Ectodermal cell (in vitro differentiated cells): ENCODE measurements around the gene MAX. TPM values are rescaled to one million over a fixed set of nuclear protein-coding genes. Genes with fewer than 3 reads are reported as not detected.

ENCODE experiments used
- H3K27ac ChIP-seq: 2 replicates; pipeline ENCODE4 v1.7.0; 2013; ENCODE audit warnings: mild to moderate bottlenecking, low read depth, low read length; ENCODE audit not compliant: insufficient read depth, poor library complexity, severe bottlenecking
- H3K27me3 ChIP-seq: 2 replicates; pipeline ENCODE4 v1.7.0; 2013; ENCODE audit warnings: mild to moderate bottlenecking, low read length; ENCODE audit not compliant: insufficient read depth, control insufficient read depth, poor library complexity, severe bottlenecking
- H3K36me3 ChIP-seq: one replicate; pipeline ENCODE4 v1.7.0; 2013; ENCODE audit warnings: low read length; ENCODE audit not compliant: control insufficient read depth, insufficient read depth
- H3K4me1 ChIP-seq: one replicate; pipeline ENCODE4 v1.7.0; 2013; ENCODE audit warnings: low read length; ENCODE audit not compliant: control insufficient read depth, insufficient read depth
- H3K4me3 ChIP-seq: 2 replicates; pipeline ENCODE4 v1.7.0; 2013; ENCODE audit warnings: low read depth, low read length, control low read depth; ENCODE audit not compliant: insufficient read depth
- H3K9me3 ChIP-seq: 2 replicates; pipeline ENCODE4 v1.7.0; 2013; ENCODE audit warnings: mild to moderate bottlenecking, low read length, moderate library complexity; ENCODE audit not compliant: control insufficient read depth
- WGBS, 2 experiments: methylation state at CpG; one replicate each; pipeline ENCODE4 v1.1.7; 2013; ENCODE audit warnings: missing lambda C conversion rate in 2 of 2; 5-methylcytosine and 5-hydroxymethylcytosine counted together
- polyA plus RNA-seq, 4 experiments: library from polyadenylated mRNA; stranded (reverse); fragments of 50-300 nt; gene quantifications; one replicate each; pipeline ENCODE4 v1.2.3, GENCODE V29; 2013

Gene MAX, protein sequence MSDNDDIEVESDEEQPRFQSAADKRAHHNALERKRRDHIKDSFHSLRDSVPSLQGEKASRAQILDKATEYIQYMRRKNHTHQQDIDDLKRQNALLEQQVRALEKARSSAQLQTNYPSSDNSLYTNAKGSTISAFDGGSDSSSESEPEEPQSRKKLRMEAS
- 43.3 TPM for polyA plus RNA-seq (2013, experiment 1 of 4)
- polyA plus RNA-seq (2013, experiment 2 of 4): 43.1 TPM
- polyA plus RNA-seq (2013, experiment 3 of 4): 29.0 TPM
- 36.4 TPM for polyA plus RNA-seq (2013, experiment 4 of 4)

DNA sequence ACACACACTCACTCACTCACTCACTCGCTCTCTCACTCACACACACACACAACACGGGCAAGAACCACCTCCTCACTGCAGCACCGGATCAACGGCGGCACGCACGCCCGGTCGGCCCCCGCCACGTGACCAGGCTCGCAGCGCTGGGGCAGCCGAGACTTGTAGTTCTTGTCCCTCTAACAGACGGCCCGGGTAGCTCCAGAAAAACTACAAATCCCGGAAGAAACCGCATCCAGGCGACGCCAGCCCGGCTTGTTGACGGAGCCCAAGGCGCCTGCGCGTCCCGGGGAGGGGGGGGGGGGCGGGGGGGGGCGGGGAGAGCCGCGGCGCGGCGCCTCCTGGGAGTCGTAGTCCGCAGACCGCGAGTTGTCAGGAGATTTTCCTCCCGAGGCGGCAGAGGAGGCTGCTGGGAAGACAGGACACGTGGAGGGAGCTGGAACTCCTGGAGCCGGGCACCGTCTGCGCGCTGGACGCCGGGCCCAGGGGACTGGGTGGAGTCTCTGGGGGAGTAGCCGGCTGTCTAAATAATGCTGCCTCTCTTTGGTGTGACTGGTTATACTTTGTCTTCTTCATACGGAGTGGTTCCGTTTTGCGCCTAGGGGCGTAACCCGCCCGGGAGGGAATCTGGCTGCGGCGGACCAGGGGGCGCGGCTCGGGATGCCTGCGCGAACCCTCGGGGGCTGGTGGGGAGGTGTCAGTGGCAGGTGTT lies at the start of gene MAX:
TSS of gene MAX (minus strand) at position 77 of the 709 bp plus-strand sequence. CDS start 178 bp downstream, outside the sequence.
- 0% methylated on average over 53 to 59 of the region's 61 CpGs for WGBS, 2 experiments
- H3K9me3 ChIP-seq: no peaks in the 10 kb centered on the region

DNA sequence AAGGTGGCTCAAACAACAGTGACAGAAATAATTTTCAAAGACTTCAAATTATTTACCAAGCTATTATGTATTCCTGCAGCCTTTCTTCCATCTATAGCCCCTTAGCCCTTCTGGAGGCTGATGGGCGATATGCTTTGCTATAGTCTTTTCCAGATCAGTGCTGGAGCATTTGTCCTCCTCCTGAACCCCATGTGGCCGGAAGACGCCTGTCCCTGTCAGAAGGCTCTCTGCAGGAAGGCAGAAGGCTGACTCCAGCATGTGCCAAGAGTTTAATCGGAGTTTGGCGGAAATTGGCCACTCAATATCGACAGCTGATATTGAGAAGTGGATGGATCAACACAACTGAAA lies 49.3 kb upstream of the MAX start:
- H3K27me3 ChIP-seq: no peaks in the 10 kb centered on the region
- H3K9me3 ChIP-seq: no peaks in the 10 kb centered on the region
- no peak overlapping the region for H3K4me3 ChIP-seq
- no peaks in the 10 kb centered on the region for H3K36me3 ChIP-seq
- WGBS, 2 experiments: 92 to 93% methylated on average over 6 of the region's 6 CpGs
- no peak overlapping the region for H3K27ac ChIP-seq
- H3K4me1 ChIP-seq: no peaks in the 10 kb centered on the region

More for the DNA sequence above, at the start of gene MAX:
- no peaks in the 10 kb centered on the region for H3K36me3 ChIP-seq
- H3K27ac ChIP-seq: peak within 1 kb of the TSS; percentile 76
- H3K27me3 ChIP-seq: peaks cover 12% of the 10 kb centered on the region
- peak within 1 kb of the TSS; percentile 90 for H3K4me3 ChIP-seq
- H3K4me1 ChIP-seq: peaks cover 3% of the 10 kb centered on the region

DNA sequence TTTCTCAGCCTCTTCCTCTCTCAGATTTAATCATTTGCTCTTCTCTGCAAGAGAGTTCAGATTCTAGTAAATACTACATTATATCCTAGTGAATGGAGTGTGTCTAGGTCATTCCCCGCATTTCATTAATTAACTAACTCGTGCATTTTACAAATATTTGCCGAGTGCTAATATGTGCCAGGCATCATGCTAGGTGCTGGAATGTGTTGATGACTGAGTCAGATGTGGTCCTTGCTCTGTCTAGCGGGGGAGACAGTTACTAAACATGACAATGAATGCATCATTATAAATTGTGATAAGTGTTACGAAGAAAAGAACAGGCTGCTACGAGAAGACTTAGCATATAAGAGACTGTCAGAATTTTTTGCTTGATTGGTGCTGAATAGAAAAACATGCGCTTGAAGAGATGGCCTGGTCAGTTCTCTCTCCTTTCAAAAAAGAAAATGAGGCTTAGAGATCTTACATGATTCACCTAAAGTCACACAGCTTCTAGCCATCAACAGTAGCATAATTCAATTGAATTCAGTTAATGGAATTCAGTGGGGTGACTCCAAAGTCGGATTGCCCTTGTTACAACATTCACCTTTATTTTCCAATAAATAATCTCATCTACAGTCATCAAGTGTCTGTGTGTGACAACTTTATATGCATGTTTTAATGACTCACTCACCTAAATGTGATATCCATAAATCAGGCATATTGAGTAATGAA lies 48.7 kb upstream of the MAX start:
- Histone ChIP-seq H3K4me1 (no peaks in the 10 kb centered on the region), H3K9me3 (no peaks in the 10 kb centered on the region), H3K36me3 (no peaks in the 10 kb centered on the region), H3K4me3 (no peak overlapping the region), H3K27me3 (no peaks in the 10 kb centered on the region), H3K27ac (no peak overlapping the region)
- 88 to 90% methylated on average over 8 of the region's 8 CpGs for WGBS, 2 experiments

DNA sequence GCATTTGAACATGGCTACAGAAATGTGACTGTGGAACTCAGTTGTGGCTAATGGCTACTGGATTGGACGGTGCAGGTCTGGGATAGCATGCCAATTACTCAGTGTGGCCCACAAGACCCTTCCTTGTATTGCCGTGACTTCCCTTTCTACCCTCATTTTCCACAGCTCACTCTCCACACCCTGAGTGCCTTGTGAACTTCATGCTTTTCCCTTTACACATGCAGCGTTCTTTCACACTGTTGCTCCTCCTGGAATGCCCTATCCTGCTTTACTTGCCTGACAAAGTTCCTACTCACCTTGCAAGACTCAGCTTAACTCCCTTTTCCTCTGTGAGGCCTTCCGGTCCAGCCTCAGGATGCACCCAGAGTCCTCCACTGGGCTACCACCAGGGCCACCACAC lies 46.8 kb upstream of the MAX start:
- WGBS, 2 experiments: 91 to 94% methylated on average over 4 of the region's 4 CpGs

DNA sequence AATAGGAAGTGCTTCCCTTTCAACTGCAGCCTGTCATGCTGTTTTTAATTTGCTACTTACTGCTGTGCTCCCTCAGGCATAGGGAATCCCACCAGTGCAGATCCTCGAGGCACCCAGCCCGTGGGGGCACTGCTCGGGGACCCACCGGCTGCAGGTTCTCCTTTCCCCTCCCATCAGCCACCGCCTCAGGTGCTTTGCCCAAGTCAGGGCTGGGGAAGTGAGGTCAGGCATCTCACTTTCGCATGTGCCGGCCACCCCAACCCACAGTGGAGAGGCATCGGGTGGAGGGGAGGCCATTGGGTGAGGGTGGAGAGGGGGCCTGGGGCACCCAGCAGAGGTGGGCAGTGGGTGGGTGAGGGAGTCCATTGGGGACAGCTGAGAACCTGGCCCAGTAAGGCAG lies 41.9 kb upstream of the MAX start:
- peaks cover 8% of the 10 kb centered on the region for H3K4me1 ChIP-seq

More for the DNA sequence above, 46.8 kb upstream of the MAX start:
- Histone ChIP-seq H3K4me3 (no peak overlapping the region), H3K27ac (no peak overlapping the region), H3K9me3 (no peaks in the 10 kb centered on the region), H3K4me1 (no peaks in the 10 kb centered on the region), H3K27me3 (no peaks in the 10 kb centered on the region), H3K36me3 (no peaks in the 10 kb centered on the region)

DNA sequence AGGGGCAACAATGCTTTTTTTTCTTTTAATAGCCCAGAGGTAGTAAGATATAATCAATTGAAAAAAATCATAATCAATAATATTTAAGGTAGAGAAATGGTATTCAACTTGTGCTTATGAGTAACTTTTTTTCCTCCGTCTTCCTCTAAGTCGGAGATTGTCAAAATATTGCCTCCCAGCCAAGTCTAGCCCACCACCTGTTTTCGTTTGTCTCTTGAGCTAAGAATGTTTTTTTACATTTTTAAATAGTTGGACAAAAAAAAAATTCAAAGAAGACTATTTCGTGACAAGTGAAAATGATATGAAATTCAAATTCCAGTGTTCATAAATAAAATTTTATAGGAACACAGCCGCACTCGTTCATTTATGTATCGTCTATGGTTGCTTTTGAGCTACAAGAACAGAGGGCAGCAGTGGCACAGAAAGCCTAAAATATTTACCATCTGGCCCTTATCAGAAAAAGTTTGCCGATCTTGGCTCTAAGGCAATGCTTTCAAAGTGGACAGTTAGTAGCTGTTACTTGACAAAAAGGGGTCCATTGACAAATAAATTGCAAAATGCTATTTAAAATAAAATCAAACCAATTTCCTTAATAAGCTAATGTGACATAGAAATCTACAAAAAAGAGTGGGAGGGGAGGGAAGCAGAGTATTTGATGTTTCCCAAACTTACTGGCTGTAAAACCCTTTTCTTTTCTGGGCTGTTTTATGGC lies 40.8 kb upstream of the MAX start:
- H3K27me3 ChIP-seq: no peaks in the 10 kb centered on the region
- no peaks in the 10 kb centered on the region for H3K36me3 ChIP-seq
- H3K4me1 ChIP-seq: peaks cover 8% of the 10 kb centered on the region
- no peak overlapping the region for H3K27ac ChIP-seq
- 95 to 96% methylated on average over 6 to 8 of the region's 8 CpGs for WGBS, 2 experiments
- no peaks in the 10 kb centered on the region for H3K9me3 ChIP-seq
- H3K4me3 ChIP-seq: no peak overlapping the region

More for the DNA sequence above, 41.9 kb upstream of the MAX start:
- WGBS, 2 experiments: 84 to 95% methylated on average over 8 of the region's 8 CpGs
- no peak overlapping the region for H3K27ac ChIP-seq
- H3K9me3 ChIP-seq: no peaks in the 10 kb centered on the region
- H3K27me3 ChIP-seq: no peaks in the 10 kb centered on the region
- H3K36me3 ChIP-seq: no peaks in the 10 kb centered on the region
- no peak overlapping the region for H3K4me3 ChIP-seq

DNA sequence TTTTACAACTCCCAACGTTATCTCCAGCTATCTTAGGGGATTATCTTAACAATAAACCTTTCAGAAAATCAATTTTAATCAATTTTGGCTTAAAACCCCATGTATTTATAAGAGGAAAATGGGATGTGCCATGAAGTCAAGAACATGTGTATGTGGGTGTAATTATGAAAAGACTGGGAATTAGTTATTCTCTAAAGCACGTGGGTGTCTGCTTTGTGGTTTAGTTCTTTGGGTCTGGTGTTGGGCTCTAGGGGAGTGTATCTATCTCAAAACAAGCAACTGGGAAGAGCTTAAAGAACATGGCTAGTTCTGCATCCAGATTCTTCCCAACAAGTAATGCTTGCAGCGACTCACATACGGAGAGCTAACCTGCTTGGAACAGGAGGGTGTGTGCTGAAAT lies 40.1 kb upstream of the MAX start:
- H3K27me3 ChIP-seq: no peaks in the 10 kb centered on the region
- WGBS, 2 experiments: 80 to 89% methylated on average over 3 of the region's 4 CpGs

DNA sequence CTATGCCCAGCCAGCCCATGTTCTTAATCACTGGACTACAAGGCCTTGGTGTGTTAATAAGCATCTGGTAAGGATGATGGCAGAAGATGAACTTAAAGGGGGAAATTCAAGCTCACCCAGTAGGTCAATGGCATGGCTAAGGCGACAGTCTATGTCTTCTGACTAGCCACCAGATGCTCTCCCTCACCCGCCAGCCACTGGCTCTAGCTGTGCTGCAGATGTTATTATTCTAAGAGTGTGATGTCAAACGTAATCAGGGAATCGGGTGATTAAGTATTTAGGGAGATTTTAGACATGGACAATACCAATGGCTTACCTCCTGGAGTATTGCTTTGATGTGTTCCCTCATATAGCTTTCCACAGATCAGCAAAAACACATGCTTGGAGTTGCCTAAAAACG lies 39.2 kb upstream of the MAX start:
- Histone ChIP-seq H3K9me3 (no peaks in the 10 kb centered on the region), H3K4me1 (peaks cover 8% of the 10 kb centered on the region), H3K4me3 (no peak overlapping the region), H3K36me3 (no peaks in the 10 kb centered on the region), H3K27me3 (no peaks in the 10 kb centered on the region), H3K27ac (no peak overlapping the region)
- 85 to 87% methylated on average over 4 to 5 of the region's 5 CpGs for WGBS, 2 experiments

More for the DNA sequence above, 40.1 kb upstream of the MAX start:
- Histone ChIP-seq H3K36me3 (no peaks in the 10 kb centered on the region), H3K4me1 (peaks cover 8% of the 10 kb centered on the region), H3K4me3 (no peak overlapping the region), H3K27ac (no peak overlapping the region), H3K9me3 (no peaks in the 10 kb centered on the region)

DNA sequence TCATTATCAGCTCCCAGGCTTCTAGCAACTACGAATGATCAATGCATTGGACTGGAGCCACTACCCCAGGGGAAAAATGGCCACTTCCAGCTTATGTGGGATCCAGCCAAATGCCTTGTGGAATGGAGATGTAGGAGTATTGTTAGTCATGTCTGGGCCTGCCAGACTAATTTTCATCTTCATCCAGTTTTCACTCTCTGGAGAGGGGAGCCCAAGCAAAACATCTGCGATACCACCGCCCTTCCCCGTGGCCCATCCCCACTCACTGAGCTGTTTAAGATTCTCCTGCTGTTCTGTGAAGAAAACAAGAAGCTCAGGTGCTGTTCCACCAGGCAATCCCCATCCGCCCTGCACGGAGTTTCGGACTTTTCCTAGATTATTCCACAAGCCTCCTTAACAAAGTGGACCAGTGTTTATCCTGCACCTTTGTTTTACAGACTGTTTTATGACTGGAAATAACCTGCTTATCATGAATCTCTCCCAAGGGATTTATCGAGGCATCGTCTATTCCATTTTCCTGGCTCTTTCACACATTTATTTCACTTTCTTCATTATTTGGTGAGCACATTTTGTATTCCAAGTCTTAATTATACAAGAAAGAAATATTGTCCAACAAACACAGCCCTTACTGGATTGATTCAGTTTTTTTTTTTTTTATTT lies 35.5 kb upstream of the MAX start:
- Histone ChIP-seq H3K36me3 (no peaks in the 10 kb centered on the region), H3K27me3 (no peaks in the 10 kb centered on the region), H3K4me1 (no peaks in the 10 kb centered on the region), H3K27ac (no peak overlapping the region), H3K4me3 (no peak overlapping the region), H3K9me3 (no peaks in the 10 kb centered on the region)
- WGBS, 2 experiments: 91 to 92% methylated on average over 9 of the region's 9 CpGs
